ENCODE measurements around the gene CNFN. TPM values are rescaled to one million over a fixed set of nuclear protein-coding genes. Genes with fewer than 3 reads are reported as not detected.
A peak's percentile ranks its signal among the peaks of the same experiment; 100 is the strongest.

Gene CNFN
- total and polyA plus RNA-seq, 5 experiments from 2014 or later: 0.44 to 0.88 (median 0.68) TPM; not detected in 2

DNA sequence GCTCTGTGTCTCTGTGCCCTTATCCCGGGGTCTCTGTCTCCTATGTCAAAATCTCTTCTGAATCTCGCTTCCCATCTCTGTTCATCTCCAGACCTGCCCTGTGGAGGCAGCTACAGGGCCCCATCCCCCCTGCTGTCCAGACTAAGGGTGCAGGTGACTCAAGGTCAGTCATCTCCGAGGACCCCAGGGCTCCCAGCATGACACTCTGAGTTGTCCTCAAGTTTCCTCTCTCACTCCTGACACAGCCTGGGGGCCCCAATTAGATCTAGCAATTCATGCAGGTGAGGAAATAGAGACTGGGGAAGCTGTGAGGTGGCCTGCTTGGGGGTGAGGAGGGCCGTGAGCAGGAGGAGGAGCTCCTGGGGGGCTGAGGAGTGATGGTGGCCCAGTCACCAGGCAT lies 2.1 kb upstream of the CNFN start:
- H3K27ac Mint-ChIP-seq: no peak overlapping the region
- H3K27me3 Mint-ChIP-seq: peaks cover 16 to 32% (median 18%) of the 10 kb centered on the region in 5 donors
- no peaks in the 10 kb centered on the region for H3K36me3 Mint-ChIP-seq
- H3K4me3 Mint-ChIP-seq: no peak overlapping the region
- no peaks in the 10 kb centered on the region for H3K9me3 Mint-ChIP-seq
- DNase-seq (no peak), ATAC-seq (no peak)
- H3K4me1 Mint-ChIP-seq: peaks cover 7 to 12% (median 12%) of the 10 kb centered on the region in 4 donors
- POLR2A ChIA-PET: no interaction called here

DNA sequence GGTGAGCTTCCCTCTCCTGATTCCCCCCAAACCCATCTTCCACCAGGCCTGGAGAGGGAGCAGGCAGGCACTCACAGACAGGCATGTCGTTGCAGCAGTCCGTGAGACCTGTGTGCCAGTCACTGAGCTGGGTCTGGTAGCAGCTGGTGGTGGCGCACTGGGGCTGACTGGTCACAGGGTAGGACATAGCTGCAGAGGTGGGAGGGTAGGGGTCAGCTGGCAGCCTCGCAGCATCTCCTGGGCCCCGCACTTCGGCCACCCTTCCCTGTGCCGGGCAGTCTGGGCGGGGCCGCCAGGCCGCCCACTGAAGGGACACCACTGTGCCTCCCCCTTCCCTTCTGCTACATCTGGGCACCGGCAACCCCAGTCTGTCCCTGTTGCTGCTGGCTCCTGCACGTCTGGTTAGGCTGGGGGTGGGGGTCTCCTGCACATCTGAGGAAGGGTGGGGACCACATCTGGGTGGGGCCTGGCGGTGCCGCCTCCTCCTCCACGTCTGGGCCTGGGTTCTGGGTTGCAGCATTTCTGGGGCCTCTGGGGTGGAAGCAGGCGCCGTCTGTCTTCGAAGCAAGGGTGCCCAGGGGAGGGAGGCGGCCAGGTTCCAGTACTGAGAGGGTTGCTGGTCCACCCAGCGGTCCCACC lies 1.1 kb downstream of the CNFN start:
- DNase-seq: no peak
- no peak for ATAC-seq
- peaks cover 23 to 41% (median 25%) of the 10 kb centered on the region in 5 donors for H3K27me3 Mint-ChIP-seq
- peaks cover 4 to 8% (median 8%) of the 10 kb centered on the region in 4 donors for H3K4me1 Mint-ChIP-seq
- no peak overlapping the region for H3K4me3 Mint-ChIP-seq
- peaks cover 0 to 2% (median 0%) of the 10 kb centered on the region in 3 donors for H3K36me3 Mint-ChIP-seq
- POLR2A ChIA-PET: no interaction called here
- H3K9me3 Mint-ChIP-seq: no peaks in the 10 kb centered on the region
- no peak overlapping the region for H3K27ac Mint-ChIP-seq

DNA sequence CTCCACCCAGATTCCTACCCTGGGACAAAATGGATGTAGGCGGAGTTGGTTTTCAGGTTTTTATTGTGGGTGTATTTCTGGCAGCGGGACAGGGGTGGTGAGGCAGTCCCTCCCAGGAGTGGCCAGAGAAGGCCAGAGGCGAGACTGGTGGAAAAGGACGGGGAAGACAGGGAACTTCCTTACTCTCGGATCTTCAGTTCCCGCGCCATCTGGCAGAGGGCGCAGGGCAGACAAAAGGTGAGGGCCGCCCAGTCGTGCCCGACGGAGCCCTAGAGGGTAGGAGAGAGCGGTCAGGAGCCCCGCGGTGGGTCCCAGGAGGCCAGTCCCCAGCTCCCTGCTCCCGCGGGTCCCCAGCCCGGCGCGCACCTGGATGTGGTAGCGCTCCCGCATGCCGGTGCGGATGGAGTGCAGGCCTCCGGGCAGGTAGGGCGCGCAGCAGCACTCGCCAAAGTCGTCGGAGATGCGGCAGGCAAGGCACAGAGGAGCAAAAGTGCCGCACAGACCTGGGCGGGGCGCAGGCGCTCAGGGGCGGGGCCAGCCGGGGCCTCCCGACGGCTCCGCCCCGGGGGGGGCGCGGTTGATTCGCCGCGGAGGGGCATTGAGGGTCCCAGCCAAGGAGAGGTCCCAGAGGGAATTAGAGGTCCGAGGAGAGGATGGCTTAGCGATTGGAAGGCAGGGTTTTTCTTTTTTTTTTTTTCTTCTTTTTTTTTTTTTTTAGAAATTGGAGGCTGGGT lies 3.0 kb downstream of the CNFN start:
- peaks cover 4 to 8% (median 8%) of the 10 kb centered on the region in 4 donors for H3K4me1 Mint-ChIP-seq
- peaks cover 32 to 55% (median 36%) of the 10 kb centered on the region in 5 donors for H3K27me3 Mint-ChIP-seq
- ATAC-seq (peak; percentile 95 to 96), DNase-seq (peak; percentile 41 to 79 (median 62))
- peak overlapping the region in 3 of 10 donors; percentile 15 to 63 (median 31) for H3K27ac Mint-ChIP-seq
- POLR2A ChIA-PET: interaction anchor here (0.7 to 1.1 kb wide), 3 partner anchors 9 to 14 kb away, joined by 4 read pairs; no protein-coding TSS in a partner anchor
- peak overlapping the region; percentile 34 to 80 (median 66) for H3K4me3 Mint-ChIP-seq
- no peaks in the 10 kb centered on the region for H3K9me3 Mint-ChIP-seq
- H3K36me3 Mint-ChIP-seq: peaks cover 0 to 2% (median 0%) of the 10 kb centered on the region in 3 donors

DNA sequence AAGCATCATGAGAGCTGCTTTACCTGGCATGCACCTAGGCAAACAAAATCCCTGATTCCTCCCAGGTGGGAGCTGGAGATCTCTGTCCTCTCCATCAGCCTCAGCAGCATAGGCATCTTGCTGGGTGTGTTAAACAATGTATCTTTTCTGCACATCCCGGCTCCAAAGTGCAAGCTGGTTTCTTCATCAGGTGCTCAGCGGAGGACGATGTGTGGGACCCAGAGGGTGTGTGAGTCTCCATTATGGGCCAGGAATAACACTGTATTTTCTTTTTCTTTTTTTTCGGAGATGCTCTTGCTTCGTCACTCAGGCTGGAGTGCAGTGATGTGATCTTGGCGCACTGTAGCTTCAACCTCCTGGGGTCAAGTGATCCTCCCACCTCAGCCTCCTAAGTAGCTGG lies 9.9 kb downstream of the CNFN start:
- H3K4me1 Mint-ChIP-seq: peaks cover 0 to 4% (median under 1%) of the 10 kb centered on the region in 4 donors
- peaks cover 13 to 30% (median 18%) of the 10 kb centered on the region in 5 donors for H3K27me3 Mint-ChIP-seq
- H3K36me3 Mint-ChIP-seq: no peaks in the 10 kb centered on the region
- H3K27ac Mint-ChIP-seq: peak overlapping the region in 2 of 10 donors; percentile 25 to 70
- H3K4me3 Mint-ChIP-seq: no peak overlapping the region
- POLR2A ChIA-PET: interaction anchor here (0.7 kb wide), 1 partner anchor 13 kb away, joined by 3 read pairs; no protein-coding TSS in a partner anchor
- no peaks in the 10 kb centered on the region for H3K9me3 Mint-ChIP-seq
- DNase-seq (no peak), ATAC-seq (no peak)

DNA sequence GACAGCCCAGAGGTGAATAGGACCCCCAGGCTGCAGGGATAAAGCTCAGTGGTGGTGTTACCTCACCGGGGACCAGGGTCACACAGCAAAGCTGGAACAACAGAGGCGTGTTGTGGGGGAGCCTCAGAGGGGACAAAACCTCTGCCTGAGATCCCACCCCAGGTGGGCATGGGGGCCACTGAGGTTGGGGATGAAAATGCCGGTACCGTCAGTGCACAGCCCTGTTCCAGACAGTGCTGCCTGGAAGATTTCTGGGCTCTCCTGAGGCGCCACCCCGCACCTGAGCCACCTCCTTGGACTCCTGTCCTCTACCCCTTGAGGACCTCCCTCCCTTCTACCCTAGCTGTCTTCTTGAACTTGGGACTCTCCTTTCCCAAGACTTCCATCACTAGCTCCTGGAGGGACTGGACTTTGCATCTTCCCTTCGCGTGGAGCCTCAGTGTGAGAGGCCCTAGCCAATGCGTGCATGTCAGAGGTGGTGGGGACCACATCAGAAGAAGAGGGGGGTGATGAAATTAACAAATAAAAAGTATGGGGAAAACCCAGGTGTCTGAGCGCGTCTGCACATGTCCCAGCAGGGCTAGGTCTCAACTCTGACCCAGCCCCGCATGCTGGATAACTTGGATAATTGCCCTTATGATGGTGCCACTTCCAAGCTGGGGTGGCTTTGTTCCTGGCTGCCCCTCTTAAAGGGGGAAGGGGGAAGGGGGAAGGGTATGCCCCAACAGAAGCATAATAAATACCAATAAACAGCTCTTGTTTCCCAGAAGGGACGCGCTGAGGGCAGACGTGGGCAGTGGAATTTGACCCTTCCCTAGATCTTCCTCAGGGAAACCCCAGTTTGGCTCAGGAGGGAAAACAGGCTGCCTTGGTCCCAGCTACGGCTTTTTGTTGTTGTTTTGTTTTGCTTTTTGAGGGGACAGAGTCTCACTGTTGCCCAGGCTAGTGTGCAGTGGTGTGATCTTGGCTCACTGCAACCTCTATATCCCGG lies 11.6 kb downstream of the CNFN start:
- H3K27ac Mint-ChIP-seq: peak overlapping the region in 3 of 10 donors; percentile 9 to 61 (median 15)
- H3K36me3 Mint-ChIP-seq: no peaks in the 10 kb centered on the region
- peak; percentile 30 to 70 for ATAC-seq

DNA sequence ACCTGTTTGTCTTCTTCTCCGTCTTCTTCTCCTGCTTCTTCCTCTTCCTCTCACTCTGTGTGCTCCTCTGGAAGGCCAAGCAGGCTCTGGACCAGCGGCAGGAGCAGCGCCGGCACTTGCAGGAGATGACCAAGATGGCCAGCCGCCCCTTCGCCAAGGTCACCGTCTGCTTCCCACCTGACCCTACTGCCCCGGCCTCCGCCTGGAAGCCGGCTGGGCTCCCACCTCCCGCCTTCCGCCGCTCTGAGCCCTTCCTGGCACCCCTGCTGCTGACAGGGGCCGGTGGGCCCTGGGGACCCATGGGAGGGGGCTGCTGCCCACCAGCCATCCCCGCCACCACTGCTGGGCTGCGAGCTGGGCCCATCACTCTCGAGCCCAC lies 13.9 kb downstream of the CNFN start:
- POLR2A ChIA-PET: no interaction called here
- Mint-ChIP-seq H3K4me1 (peaks cover 0 to 4% (median 1%) of the 10 kb centered on the region in 4 donors), H3K27me3 (peaks cover 0 to 8% (median 2%) of the 10 kb centered on the region in 5 donors)

More for the DNA sequence above, 11.6 kb downstream of the CNFN start:
- no peak overlapping the region for H3K4me3 Mint-ChIP-seq
- peaks cover 13 to 28% (median 18%) of the 10 kb centered on the region in 5 donors for H3K27me3 Mint-ChIP-seq
- no peaks in the 10 kb centered on the region for H3K9me3 Mint-ChIP-seq
- H3K4me1 Mint-ChIP-seq: peaks cover 0 to 4% (median under 1%) of the 10 kb centered on the region in 4 donors
- POLR2A ChIA-PET: interaction anchor here (0.5 to 1.3 kb wide), 2 partner anchors 9 to 202 kb away, joined by 4 read pairs; no protein-coding TSS in a partner anchor
- no peak for DNase-seq

DNA sequence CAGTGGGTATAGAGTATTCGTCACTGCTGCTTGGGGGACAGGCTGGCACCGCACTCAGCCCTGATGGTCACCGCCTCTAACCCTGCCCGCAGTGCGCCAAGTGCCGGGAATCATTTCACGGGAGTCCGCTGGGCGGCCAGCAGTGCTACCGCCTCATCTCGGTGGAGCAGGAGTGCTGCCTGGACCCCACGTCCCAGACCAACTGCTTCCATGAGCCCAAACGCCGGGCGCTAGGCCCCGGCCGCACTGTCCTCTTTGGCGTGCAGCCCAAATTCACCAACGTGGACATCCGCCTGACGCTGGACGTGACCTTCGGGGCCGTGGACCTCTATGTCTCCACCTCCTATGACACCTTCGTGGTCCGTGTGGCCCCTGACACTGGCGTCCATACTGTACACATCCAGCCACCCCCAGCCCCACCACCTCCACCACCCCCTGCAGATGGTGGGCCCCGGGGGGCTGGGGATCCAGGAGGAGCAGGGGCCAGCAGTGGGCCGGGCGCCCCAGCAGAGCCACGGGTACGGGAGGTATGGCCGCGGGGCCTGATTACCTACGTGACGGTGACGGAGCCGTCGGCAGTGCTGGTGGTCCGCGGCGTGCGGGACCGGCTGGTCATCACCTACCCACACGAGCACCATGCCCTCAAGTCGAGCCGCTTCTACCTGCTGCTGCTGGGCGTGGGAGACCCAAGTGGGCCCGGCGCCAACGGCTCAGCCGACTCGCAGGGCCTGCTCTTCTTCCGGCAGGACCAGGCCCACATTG lies 14.5 kb downstream of the CNFN start:
- Mint-ChIP-seq H3K27me3 (peaks cover 0 to 3% (median 1%) of the 10 kb centered on the region in 5 donors), H3K4me3 (no peak overlapping the region), H3K36me3 (no peaks in the 10 kb centered on the region), H3K9me3 (no peaks in the 10 kb centered on the region), H3K4me1 (peaks cover 0 to 4% (median 1%) of the 10 kb centered on the region in 4 donors), H3K27ac (no peak overlapping the region)
- POLR2A ChIA-PET: no interaction called here
- no peak for DNase-seq
- no peak for ATAC-seq

More for the DNA sequence above, 13.9 kb downstream of the CNFN start:
- no peaks in the 10 kb centered on the region for H3K9me3 Mint-ChIP-seq
- no peak overlapping the region for H3K4me3 Mint-ChIP-seq
- H3K36me3 Mint-ChIP-seq: no peaks in the 10 kb centered on the region
- ATAC-seq (no peak), DNase-seq (no peak)
- no peak overlapping the region for H3K27ac Mint-ChIP-seq

DNA sequence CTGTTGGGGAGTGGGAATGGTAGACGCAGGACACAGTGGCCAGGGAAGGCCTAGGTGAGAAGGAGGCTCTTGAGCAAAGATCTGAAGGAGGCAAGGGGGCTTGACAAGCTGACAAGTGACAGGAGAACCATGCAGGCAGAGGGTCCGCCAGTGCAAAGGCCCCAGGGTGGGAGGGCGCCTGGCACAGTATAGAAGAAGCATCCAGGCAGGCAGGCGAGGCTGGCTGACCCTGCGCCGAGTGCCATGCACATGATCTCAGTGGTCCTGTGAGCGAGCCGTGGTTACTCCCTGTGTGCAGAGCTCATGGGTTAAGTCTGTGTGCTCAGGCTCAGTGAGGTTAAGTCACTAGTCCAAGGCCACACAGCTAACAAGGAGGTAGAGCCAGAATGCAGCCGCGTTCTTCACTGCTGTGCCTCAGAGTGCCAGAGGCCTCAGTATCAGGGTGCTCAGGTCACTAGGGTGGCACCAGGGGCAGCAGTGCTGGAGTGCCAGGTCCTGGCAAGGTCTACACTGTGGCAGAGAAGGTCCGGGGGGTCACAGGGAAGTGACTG lies 15.2 kb downstream of the CNFN start:
- H3K9me3 Mint-ChIP-seq: no peaks in the 10 kb centered on the region
- H3K27me3 Mint-ChIP-seq: peaks cover 0 to 2% (median 0%) of the 10 kb centered on the region in 5 donors
- ATAC-seq: no peak
- POLR2A ChIA-PET: no interaction called here
- H3K27ac Mint-ChIP-seq: no peak overlapping the region
- peaks cover 0 to 4% (median 1%) of the 10 kb centered on the region in 4 donors for H3K4me1 Mint-ChIP-seq
- DNase-seq: no peak
- no peak overlapping the region for H3K4me3 Mint-ChIP-seq
- H3K36me3 Mint-ChIP-seq: no peaks in the 10 kb centered on the region

DNA sequence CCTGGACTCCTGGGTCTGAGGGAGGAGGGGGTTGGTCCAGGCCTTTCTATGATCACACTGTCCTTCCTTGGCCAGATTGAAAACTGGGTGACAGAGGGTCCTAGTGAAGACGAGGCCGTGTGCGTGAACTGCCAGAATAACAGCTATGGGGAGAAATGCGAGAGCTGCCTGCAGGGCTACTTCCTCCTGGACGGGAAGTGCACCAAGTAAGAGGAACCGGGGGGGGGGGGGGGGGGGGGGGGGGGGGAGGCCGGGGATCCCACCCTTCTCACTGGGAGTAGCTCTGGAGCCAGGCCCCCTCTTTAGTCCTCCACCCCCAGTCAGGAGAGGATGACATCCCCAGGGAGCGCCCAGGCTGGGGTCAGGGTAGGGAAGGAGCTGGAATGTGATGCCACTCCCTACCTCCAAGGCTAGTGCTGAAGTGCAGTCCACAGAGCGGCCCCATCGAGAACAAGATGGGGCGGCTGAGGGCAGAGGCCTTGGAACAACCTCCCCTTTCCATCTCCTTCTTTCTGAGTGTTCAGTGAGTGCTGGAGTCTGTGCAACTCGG lies 19.4 kb downstream of the CNFN start:
- POLR2A ChIA-PET: interaction anchor here (0.5 kb wide), 1 partner anchor 992 kb away, joined by 6 read pairs; no protein-coding TSS in a partner anchor
- H3K4me3 Mint-ChIP-seq: no peak overlapping the region
- ATAC-seq (no peak), DNase-seq (no peak)
- H3K9me3 Mint-ChIP-seq: no peaks in the 10 kb centered on the region
- no peaks in the 10 kb centered on the region for H3K27me3 Mint-ChIP-seq
- no peak overlapping the region for H3K27ac Mint-ChIP-seq
- H3K36me3 Mint-ChIP-seq: no peaks in the 10 kb centered on the region
- H3K4me1 Mint-ChIP-seq: peaks cover 0 to 2% (median 0%) of the 10 kb centered on the region in 4 donors

DNA sequence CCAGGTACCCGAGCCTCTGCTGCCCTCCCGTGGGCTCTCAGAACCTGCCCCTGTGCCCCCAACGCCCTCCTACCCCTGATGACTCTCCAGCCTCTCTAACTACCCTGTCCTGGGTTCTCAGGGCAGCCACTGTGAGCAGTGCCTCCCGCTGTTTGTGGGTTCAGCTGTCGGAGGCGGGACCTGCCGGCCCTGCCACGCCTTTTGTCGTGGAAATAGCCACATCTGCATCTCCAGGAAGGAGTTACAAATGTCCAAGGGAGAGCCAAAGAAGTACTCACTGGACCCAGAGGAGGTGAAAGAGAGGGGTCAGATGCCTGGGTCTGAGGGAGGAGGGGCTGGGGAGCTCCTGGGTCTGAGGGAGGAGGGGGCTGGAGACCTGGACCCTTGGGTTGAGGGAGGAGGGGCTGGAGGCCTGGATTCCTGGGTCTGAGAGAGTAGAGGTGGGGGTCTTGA lies 20.0 kb downstream of the CNFN start:
- no peak for DNase-seq
- POLR2A ChIA-PET: no interaction called here
- peaks cover 0 to 5% (median 0%) of the 10 kb centered on the region in 4 donors for H3K4me1 Mint-ChIP-seq

DNA sequence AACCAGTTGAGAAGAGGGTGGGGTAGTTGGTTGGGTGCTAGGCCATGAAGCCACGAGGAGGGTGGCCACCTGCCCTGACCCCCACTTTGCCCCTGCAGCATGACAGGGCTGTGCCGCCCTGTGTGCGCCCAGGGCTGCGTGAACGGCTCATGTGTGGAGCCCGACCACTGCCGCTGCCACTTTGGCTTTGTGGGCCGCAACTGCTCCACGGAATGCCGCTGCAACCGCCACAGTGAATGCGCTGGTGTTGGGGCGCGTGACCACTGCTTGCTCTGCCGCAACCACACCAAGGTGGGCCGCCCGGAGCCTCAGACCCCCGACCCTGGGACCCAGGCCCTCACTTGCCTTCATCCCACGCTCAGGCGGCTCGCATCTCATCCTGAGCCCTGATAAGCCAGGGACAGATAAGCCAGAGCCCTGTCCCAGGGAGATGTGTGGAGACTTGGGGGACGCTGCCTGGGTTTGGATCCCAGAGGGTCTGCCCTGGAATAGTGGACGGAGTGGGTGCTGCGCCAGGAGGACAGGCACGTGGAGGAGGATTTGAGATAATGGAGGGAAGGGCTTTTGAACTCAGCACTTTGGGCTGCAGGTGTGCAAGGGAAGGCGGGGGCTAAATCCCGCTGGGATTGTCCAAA lies 20.5 kb downstream of the CNFN start:
- H3K27me3 Mint-ChIP-seq: no peaks in the 10 kb centered on the region
- H3K4me3 Mint-ChIP-seq: peak overlapping the region in 1 of 10 donors; percentile 20
- H3K4me1 Mint-ChIP-seq: peaks cover 0 to 10% (median 0%) of the 10 kb centered on the region in 4 donors
- no peaks in the 10 kb centered on the region for H3K9me3 Mint-ChIP-seq
- POLR2A ChIA-PET: no interaction called here
- DNase-seq: no peak
- no peak for ATAC-seq
- H3K27ac Mint-ChIP-seq: no peak overlapping the region
- H3K36me3 Mint-ChIP-seq: no peaks in the 10 kb centered on the region

More for the DNA sequence above, 20.0 kb downstream of the CNFN start:
- H3K27ac Mint-ChIP-seq: no peak overlapping the region
- H3K36me3 Mint-ChIP-seq: no peaks in the 10 kb centered on the region
- no peak overlapping the region for H3K4me3 Mint-ChIP-seq
- no peaks in the 10 kb centered on the region for H3K9me3 Mint-ChIP-seq
- ATAC-seq: no peak
- no peaks in the 10 kb centered on the region for H3K27me3 Mint-ChIP-seq
